Coronary artery (tissue), 2 donors: ENCODE results near the gene HS6ST2.
"Not testable (repeated sequence)": the region's sequence is repeated elsewhere in the genome, so short reads cannot be mapped to it uniquely, and the experiment has no call there.

Experiments used
- DNase-seq: peaks from one replicate; pipeline ENCODE4 v3.0.0-alpha.2; 2017; ENCODE audit warnings: low spot score
- H3K27ac ChIP-seq, 2 donors: fragments of 200-600 bp; sonication (generic); one replicate each; pipeline ENCODE4 v1.5.1; 2016 to 2019
- H3K4me3 ChIP-seq: fragments of 200-600 bp; sonication (generic); 2 replicates; pipeline ENCODE4 v1.5.1; 2016; ENCODE audit warnings: mild to moderate bottlenecking, moderate library complexity
- TF ChIP-seq, protein P1 (sequence below): fragments of 200-600 bp; sonication (generic); IDR thresholded peaks from one replicate; pipeline ENCODE4 v1.5.1; 2019; ENCODE audit warnings: antibody characterized with exemption

Gene HS6ST2

DNA sequence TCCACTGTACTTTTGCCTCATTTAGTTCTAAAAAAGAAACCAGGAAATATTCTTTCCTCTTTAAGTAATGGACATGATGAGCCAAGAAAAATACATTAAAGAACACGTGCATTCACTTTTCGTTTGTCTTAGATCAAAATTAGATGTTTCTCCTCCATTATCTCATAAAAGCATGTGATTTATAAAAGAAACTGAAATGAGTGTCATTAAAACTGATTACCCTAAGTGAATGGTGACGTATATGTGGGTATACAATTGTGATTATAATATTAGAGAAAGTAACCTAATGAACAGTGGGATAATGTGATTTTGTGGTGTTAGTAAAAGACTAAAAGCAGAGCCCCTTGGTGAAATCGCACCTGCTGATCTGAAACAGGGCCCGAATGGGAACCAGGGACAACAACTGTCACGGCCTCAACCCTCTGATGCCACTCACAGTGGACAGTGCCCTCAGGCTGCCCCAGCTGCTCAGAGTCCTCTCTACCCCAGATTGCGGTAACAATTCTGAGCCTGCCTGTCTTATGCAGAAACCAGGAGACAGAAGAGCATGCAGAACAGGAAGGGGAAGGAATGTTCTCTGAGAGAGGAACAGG is 25.7 kb upstream of the HS6ST2 start:
- no peak overlapping the region for H3K27ac ChIP-seq
- H3K4me3 ChIP-seq = no peak overlapping the region
- TF ChIP-seq, protein P1, sequence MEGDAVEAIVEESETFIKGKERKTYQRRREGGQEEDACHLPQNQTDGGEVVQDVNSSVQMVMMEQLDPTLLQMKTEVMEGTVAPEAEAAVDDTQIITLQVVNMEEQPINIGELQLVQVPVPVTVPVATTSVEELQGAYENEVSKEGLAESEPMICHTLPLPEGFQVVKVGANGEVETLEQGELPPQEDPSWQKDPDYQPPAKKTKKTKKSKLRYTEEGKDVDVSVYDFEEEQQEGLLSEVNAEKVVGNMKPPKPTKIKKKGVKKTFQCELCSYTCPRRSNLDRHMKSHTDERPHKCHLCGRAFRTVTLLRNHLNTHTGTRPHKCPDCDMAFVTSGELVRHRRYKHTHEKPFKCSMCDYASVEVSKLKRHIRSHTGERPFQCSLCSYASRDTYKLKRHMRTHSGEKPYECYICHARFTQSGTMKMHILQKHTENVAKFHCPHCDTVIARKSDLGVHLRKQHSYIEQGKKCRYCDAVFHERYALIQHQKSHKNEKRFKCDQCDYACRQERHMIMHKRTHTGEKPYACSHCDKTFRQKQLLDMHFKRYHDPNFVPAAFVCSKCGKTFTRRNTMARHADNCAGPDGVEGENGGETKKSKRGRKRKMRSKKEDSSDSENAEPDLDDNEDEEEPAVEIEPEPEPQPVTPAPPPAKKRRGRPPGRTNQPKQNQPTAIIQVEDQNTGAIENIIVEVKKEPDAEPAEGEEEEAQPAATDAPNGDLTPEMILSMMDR = no peak
- no peak for DNase-seq

DNA sequence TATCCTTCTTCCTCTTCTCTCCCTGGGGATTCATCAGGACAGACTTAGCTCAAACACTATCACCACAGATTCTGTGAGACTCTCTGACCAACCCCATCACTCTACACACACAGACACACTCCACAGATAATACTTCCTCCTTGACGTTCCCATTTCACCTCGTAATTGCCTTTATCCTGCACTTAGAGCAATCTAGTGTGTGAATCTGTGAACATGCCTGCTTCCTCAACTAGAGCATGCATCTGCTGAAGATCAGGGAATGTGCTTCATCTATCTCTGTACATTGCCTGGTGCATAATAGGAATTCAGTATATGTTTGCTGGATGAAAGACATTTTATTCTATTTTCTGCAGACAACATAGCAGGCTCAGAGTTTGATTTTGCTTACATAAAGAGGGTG is 25.1 kb upstream of the HS6ST2 start:
- DNase-seq = no peak
- TF ChIP-seq, protein P1 = no peak
- no peak overlapping the region for H3K4me3 ChIP-seq
- H3K27ac ChIP-seq = no peak overlapping the region

DNA sequence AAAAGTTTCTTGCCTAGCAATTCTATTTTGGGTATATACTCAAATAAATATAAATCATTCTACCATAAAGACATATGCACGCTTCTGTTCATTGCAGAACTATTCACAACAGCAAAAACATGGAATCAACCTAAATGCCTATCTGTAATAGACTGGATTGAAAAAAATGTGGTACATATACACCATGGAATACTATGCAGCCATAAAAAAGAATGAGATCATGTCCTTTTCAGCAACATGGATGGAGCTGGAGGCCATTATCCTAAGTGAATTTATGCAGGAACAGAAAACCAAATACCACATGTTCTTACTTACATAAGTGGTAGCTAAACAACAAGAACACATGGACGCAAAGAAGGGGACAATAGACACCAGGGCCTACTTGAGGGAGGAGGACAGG is 21.6 kb upstream of the HS6ST2 start:
- not testable (repeated sequence) for H3K4me3 ChIP-seq, DNase-seq, H3K27ac ChIP-seq

DNA sequence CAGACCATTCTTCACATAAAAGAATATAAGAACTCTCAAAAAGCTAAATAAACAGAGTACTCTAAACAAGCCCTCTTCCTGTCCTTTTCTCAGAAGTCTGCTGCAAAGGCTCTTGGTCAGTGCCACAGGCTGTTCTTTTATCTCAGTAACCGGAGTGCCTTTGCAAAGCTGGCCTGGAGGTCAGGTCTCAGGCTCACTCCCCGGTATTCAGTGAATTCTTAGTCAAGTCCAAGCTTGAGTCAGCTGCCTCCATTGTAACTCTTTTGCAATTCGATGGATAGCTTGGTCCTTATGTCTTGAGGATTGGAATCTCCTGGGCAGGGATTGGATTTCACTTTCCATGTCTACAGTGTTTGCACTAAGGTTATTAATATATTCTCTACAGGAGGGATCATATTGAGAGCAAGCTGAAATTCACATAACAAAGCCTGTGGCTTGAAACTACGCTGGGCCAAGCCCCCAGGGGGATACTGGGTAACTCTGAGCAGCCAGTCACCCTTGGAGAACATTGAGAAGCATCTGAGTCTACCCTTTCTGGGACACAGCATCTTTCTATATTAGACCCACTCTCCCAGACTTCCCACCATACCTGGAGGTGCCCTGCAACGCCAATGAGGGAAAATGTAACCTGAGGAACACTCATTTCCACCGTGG is 10.0 kb upstream of the HS6ST2 start:
- Histone ChIP-seq H3K4me3 (no peak overlapping the region), H3K27ac (no peak overlapping the region)
- no peak for DNase-seq
- TF ChIP-seq, protein P1 = no peak

DNA sequence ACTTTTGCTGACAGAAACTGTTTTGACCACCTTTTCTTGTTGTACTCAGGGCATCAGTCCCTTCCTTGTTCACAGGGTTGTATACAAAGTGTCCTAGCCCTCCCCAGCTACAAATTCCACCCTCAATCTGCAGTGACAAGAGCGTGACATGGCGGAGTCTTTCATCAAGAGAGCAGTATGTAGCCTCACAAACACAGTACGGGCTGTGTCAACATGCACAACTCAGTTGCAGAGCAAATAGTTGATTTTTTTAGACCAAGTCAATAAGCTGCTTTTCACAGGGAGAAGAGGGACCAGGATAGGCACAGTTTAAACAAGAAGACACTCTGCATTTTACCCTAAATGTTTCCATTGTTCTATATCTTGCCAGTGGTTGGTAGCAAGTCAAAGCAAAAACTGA is 8.6 kb upstream of the HS6ST2 start:
- TF ChIP-seq, protein P1 = no peak
- Histone ChIP-seq H3K27ac (no peak overlapping the region), H3K4me3 (no peak overlapping the region)
- DNase-seq = no peak

DNA sequence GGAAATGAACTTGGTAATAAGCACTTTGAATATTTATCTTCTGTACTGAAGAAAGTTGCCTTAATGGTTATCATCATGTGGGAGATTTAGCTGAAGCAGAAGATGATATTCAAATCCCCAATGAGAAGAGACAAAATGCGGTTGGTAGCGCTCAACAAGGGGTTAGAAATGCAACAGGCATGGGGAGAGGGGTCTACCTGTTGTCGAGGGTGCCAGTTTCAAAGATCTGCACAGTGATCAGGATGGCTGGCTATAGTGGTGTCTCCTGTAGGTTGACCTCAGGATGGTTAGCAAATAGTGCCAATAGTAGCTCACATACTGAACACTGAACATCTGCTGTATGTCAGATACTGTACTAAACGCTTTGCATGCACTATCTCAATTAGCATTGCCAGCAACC is 7.0 kb upstream of the HS6ST2 start:
- Histone ChIP-seq H3K27ac (no peak overlapping the region), H3K4me3 (no peak overlapping the region)
- TF ChIP-seq, protein P1 = no peak
- DNase-seq = no peak

DNA sequence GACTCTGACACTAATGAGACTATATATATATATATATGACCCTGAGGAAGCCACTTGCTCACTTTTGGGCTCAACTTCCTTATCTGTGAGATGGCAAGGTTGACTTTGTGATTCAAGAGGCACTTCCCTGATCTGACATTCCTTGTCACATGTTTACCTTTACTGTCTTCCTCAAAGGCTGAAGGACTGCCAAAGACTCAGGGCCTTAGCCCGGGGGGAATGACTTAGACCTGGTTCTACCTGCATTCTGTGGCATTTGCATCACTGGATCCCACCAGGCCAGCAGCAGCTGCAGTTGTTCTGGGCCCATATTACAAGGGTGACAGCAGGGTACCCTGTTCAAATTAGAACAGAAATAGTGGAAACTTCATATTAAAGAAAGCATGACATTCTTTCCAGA is 3.1 kb upstream of the HS6ST2 start:
- no peak for DNase-seq
- TF ChIP-seq, protein P1 = no peak
- H3K27ac ChIP-seq = no peak overlapping the region
- no peak overlapping the region for H3K4me3 ChIP-seq
